MM.1S (cell line): ENCODE measurements around the gene SELENOF.

ENCODE experiments used
- DNase-seq: peaks from one replicate; pipeline ENCODE4 v3.0.0-alpha.2; 2015
- H2AFZ ChIP-seq: fragments of 300-600 bp; sonication (generic); 2 replicates; pipeline ENCODE4 v1.6.0; 2016; ENCODE audit warnings: antibody characterized with exemption, low read length
- H3F3A ChIP-seq: fragments of 300-600 bp; sonication (generic); 2 replicates; pipeline ENCODE4 v1.6.1; 2016; ENCODE audit warnings: mild to moderate bottlenecking, antibody characterized with exemption, low read length, moderate library complexity, mixed read lengths; ENCODE audit not compliant: insufficient read depth
- H3K27ac ChIP-seq: fragments of 300-600 bp; sonication (generic); 2 replicates; pipeline ENCODE4 v1.5.1; 2016; ENCODE audit warnings: mild to moderate bottlenecking, low read length
- H3K27me3 ChIP-seq: fragments of 300-600 bp; sonication (generic); replicated peaks from 2 replicates; pipeline ENCODE4 v1.6.0; 2016; ENCODE audit warnings: low read length; ENCODE audit not compliant: insufficient read depth
- H3K36me3 ChIP-seq: fragments of 300-600 bp; sonication (generic); replicated peaks from 2 replicates; pipeline ENCODE4 v1.6.1; 2016; ENCODE audit warnings: mild to moderate bottlenecking, low read length, mixed read lengths; ENCODE audit not compliant: insufficient read depth
- H3K4me1 ChIP-seq: fragments of 300-600 bp; sonication (generic); 2 replicates; pipeline ENCODE4 v1.6.1; 2016; ENCODE audit warnings: low read length, mixed read lengths
- H3K4me2 ChIP-seq: fragments of 300-600 bp; sonication (generic); 2 replicates; pipeline ENCODE4 v1.6.0; 2016; ENCODE audit warnings: low read depth, low read length
- H3K4me3 ChIP-seq: fragments of 300-600 bp; sonication (generic); 2 replicates; pipeline ENCODE4 v1.5.1; 2016; ENCODE audit warnings: low read length, mixed read lengths
- H3K79me2 ChIP-seq: fragments of 300-600 bp; sonication (generic); 2 replicates; pipeline ENCODE4 v1.6.1; 2016; ENCODE audit warnings: mixed run types, low read length, mixed read lengths
- H3K9ac ChIP-seq: fragments of 300-600 bp; sonication (generic); 2 replicates; pipeline ENCODE4 v1.6.1; 2016; ENCODE audit warnings: low read length, mixed read lengths
- H3K9me2 ChIP-seq: fragments of 300-600 bp; sonication (generic); replicated peaks from 2 replicates; pipeline ENCODE4 v1.6.1; 2016; ENCODE audit warnings: mild to moderate bottlenecking, low read length, mixed read lengths; ENCODE audit not compliant: insufficient read depth
- H3K9me3 ChIP-seq: fragments of 300-600 bp; sonication (generic); replicated peaks from 2 replicates; pipeline ENCODE4 v1.6.1; 2016; ENCODE audit warnings: mild to moderate bottlenecking, low read length, mixed read lengths; ENCODE audit not compliant: insufficient read depth
- H4K20me1 ChIP-seq: fragments of 300-600 bp; sonication (generic); 2 replicates; pipeline ENCODE4 v1.6.1; 2016; ENCODE audit warnings: mild to moderate bottlenecking, low read length, moderate library complexity, mixed read lengths; ENCODE audit not compliant: insufficient read depth
- CTCF ChIP-seq: fragments of 300-600 bp; sonication (generic); IDR thresholded peaks from 2 replicates; pipeline ENCODE4 v1.5.1; 2016; ENCODE audit warnings: antibody characterized with exemption, low read length, mixed read lengths
- EZH2 ChIP-seq: fragments of 300-600 bp; sonication (generic); optimal IDR thresholded peaks from 2 replicates; pipeline ENCODE3; 2017; ENCODE audit warnings: low read depth, mild to moderate bottlenecking, antibody characterized with exemption, low read length, mixed read lengths
- EZH2phosphoT487 ChIP-seq: fragments of 300-600 bp; sonication (generic); IDR thresholded peaks from 2 replicates; pipeline ENCODE4 v1.6.1; 2018; ENCODE audit warnings: antibody characterized with exemption, low read length

The SELENOF gene

GRCh38 chr1:86829321-86829720 lies 84.6 kb downstream of the SELENOF start:
- no peaks in the 10 kb centered on the region for H3K4me1 ChIP-seq
- no peaks in the 10 kb centered on the region for H3K9me3 ChIP-seq
- TF ChIP-seq EZH2phosphoT487, result no peak
- no peak for TF ChIP-seq EZH2
- no peak for TF ChIP-seq CTCF
- no peak overlapping the region for H3K4me2 ChIP-seq
- no peak overlapping the region for H3K4me3 ChIP-seq
- H3K27ac ChIP-seq, result no peak overlapping the region
- no peaks in the 10 kb centered on the region for H3K27me3 ChIP-seq
- H3K79me2 ChIP-seq, result no peaks in the 10 kb centered on the region
- H4K20me1 ChIP-seq, result no peaks in the 10 kb centered on the region
- H3K9ac ChIP-seq, result no peak overlapping the region
- no peak overlapping the region for H2AFZ ChIP-seq
- DNase-seq, result no peak
- no peaks in the 10 kb centered on the region for H3K9me2 ChIP-seq
- no peaks in the 10 kb centered on the region for H3F3A ChIP-seq
- H3K36me3 ChIP-seq, result no peaks in the 10 kb centered on the region

- H3K4me2 ChIP-seq, result no peak overlapping the region
- no peaks in the 10 kb centered on the region for H3K9me3 ChIP-seq
- H4K20me1 ChIP-seq, result no peaks in the 10 kb centered on the region
- no peaks in the 10 kb centered on the region for H3K27me3 ChIP-seq
- DNase-seq, result no peak
- no peak overlapping the region for H3K9ac ChIP-seq
- no peaks in the 10 kb centered on the region for H3K79me2 ChIP-seq
- no peak overlapping the region for H3K4me3 ChIP-seq
- H3K9me2 ChIP-seq, result no peaks in the 10 kb centered on the region
- no peak overlapping the region for H2AFZ ChIP-seq
- H3K36me3 ChIP-seq, result no peaks in the 10 kb centered on the region
- H3K4me1 ChIP-seq, result no peaks in the 10 kb centered on the region
- no peak overlapping the region for H3K27ac ChIP-seq
- H3F3A ChIP-seq, result no peaks in the 10 kb centered on the region
- no peak for TF ChIP-seq EZH2phosphoT487
- TF ChIP-seq EZH2, result no peak
- no peak for TF ChIP-seq CTCF
These were observed 85.9 kb downstream of the SELENOF start for GRCh38 chr1:86828024-86828423.

- TF ChIP-seq EZH2phosphoT487 (no peak), EZH2 (no peak), CTCF (no peak)
- Histone ChIP-seq H3K4me1 (no peaks in the 10 kb centered on the region), H3K36me3 (no peaks in the 10 kb centered on the region), H3F3A (no peaks in the 10 kb centered on the region), H2AFZ (no peak overlapping the region), H3K9me3 (no peaks in the 10 kb centered on the region), H3K27ac (no peak overlapping the region), H3K4me3 (no peak overlapping the region), H3K4me2 (no peak overlapping the region), H3K9ac (no peak overlapping the region), H3K79me2 (no peaks in the 10 kb centered on the region), H3K27me3 (no peaks in the 10 kb centered on the region), H4K20me1 (no peaks in the 10 kb centered on the region), H3K9me2 (no peaks in the 10 kb centered on the region)
- no peak for DNase-seq
These were observed 87.1 kb downstream of the SELENOF start for GRCh38 chr1:86826856-86827255.

GRCh38 chr1:86825319-86825718 lies 88.6 kb downstream of the SELENOF start:
- H3K27me3 ChIP-seq, result no peaks in the 10 kb centered on the region
- no peak overlapping the region for H3K27ac ChIP-seq
- H4K20me1 ChIP-seq, result no peaks in the 10 kb centered on the region
- no peaks in the 10 kb centered on the region for H3K79me2 ChIP-seq
- no peak overlapping the region for H2AFZ ChIP-seq
- DNase-seq, result no peak
- no peaks in the 10 kb centered on the region for H3K36me3 ChIP-seq
- no peak overlapping the region for H3K4me2 ChIP-seq
- H3K4me1 ChIP-seq, result no peaks in the 10 kb centered on the region
- TF ChIP-seq EZH2 (no peak), EZH2phosphoT487 (no peak), CTCF (no peak)
- H3K4me3 ChIP-seq, result no peak overlapping the region
- no peaks in the 10 kb centered on the region for H3K9me3 ChIP-seq
- no peak overlapping the region for H3K9ac ChIP-seq
- no peaks in the 10 kb centered on the region for H3K9me2 ChIP-seq
- H3F3A ChIP-seq, result no peaks in the 10 kb centered on the region
